ENCODE measurements around the gene CTIF.

GRCh38 chr18:48820483-48821250, 281.8 kb downstream of the CTIF start:
- TF ChIP-seq EZH2phosphoT487 (conservative IDR thresholded peaks at IDR 0.05; ENCODE audit: low read length) (no peak), CTCF (IDR thresholded peaks at IDR 0.05; ENCODE audit: insufficient read depth, low read length, poor library complexity, severe bottlenecking) (no peak)
